Measurements from ENCODE around the gene KLRC3. TPM values are rescaled to one million over a fixed set of nuclear protein-coding genes. Genes with fewer than 3 reads are reported as not detected.

Gene KLRC3
- total RNA-seq, 4 donors from 2014 or later: not detected

DNA sequence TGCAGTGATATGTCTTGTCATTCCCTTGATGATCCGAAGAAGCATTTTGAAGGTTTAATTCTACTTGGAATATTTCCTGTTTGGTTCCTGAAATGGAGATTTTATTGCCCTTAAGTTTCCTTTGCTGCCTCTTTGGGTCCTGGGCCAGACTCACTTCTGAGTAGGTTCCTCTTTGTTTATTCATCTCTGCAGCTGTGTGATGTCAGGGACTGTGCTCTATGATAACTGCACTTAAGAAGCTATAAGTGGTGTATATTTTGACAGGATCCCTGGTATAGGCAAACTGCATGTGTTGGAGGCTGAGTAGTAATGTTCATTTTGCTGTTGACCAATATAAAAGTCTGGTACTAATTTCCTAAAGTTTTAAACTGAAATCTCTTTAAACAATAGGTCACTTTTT is 11.0 kb downstream of the KLRC3 start, which contains the start of gene KLRC4:
Gene KLRC4, minus strand, starts transcription at position 366 of the 400 bp plus-strand sequence. Its CDS starts 182 bp downstream, at position 184.
- 0 to 37% methylated on average over 1 of the region's 1 CpG for WGBS, 2 donors
- intact Hi-C loops (cut with DNase I; ENCODE audit: low total_unique reads): no loop called here
- no peak within 1 kb of the TSS for H3K4me3 ChIP-seq (ENCODE audit: low read depth, poor library complexity, severe bottlenecking)
- DNase-seq (ENCODE audit: low spot score in 2 of 2): no peak
- TF ChIP-seq POLR2A (IDR thresholded peaks at IDR 0.05): no peak
- TF ChIP-seq, protein P1, sequence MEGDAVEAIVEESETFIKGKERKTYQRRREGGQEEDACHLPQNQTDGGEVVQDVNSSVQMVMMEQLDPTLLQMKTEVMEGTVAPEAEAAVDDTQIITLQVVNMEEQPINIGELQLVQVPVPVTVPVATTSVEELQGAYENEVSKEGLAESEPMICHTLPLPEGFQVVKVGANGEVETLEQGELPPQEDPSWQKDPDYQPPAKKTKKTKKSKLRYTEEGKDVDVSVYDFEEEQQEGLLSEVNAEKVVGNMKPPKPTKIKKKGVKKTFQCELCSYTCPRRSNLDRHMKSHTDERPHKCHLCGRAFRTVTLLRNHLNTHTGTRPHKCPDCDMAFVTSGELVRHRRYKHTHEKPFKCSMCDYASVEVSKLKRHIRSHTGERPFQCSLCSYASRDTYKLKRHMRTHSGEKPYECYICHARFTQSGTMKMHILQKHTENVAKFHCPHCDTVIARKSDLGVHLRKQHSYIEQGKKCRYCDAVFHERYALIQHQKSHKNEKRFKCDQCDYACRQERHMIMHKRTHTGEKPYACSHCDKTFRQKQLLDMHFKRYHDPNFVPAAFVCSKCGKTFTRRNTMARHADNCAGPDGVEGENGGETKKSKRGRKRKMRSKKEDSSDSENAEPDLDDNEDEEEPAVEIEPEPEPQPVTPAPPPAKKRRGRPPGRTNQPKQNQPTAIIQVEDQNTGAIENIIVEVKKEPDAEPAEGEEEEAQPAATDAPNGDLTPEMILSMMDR (IDR thresholded peaks at IDR 0.05): no peak

GRCh38 chr12:10408842-10409241 is 11.6 kb downstream of the KLRC3 start:
- no peak overlapping the region for H3K4me3 ChIP-seq (ENCODE audit: low read depth, poor library complexity, severe bottlenecking)
- DNase-seq (ENCODE audit: low spot score in 2 of 2): no peak
- TF ChIP-seq, protein P1 (IDR thresholded peaks at IDR 0.05): no peak
- TF ChIP-seq POLR2A (IDR thresholded peaks at IDR 0.05): no peak
- WGBS, 2 donors: 68 to 74% methylated on average over 3 of the region's 3 CpGs
- intact Hi-C loops (cut with DNase I; ENCODE audit: low total_unique reads): no loop called here

DNA sequence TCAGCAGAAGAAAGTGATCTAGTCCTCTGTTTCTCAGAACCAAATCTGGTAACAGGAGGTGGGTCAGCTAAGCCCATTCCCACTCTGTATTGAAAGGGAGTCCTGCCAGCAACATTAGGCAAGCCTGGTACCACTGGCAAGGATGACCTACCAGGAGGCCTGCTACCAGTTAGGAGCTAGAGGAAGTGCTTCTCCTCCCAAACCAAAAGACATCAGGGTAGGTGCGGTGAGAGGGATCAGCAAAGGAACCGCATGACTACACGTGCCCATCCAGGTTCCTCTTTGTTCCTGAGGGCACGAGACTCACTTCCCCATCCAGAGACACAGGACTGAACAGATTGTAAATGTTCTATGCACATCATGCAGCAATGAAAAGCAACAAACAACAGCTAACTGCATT is 13.7 kb downstream of the KLRC3 start:
- intact Hi-C loops (cut with DNase I; ENCODE audit: low total_unique reads): no loop called here
- TF ChIP-seq POLR2A (IDR thresholded peaks at IDR 0.05): no peak
- 43 to 61% methylated on average over 4 of the region's 4 CpGs for WGBS, 2 donors
- peak; percentile 53 to 86 for DNase-seq (ENCODE audit: low spot score in 2 of 2)
- H3K4me3 ChIP-seq (ENCODE audit: low read depth, poor library complexity, severe bottlenecking): no peak overlapping the region

DNA sequence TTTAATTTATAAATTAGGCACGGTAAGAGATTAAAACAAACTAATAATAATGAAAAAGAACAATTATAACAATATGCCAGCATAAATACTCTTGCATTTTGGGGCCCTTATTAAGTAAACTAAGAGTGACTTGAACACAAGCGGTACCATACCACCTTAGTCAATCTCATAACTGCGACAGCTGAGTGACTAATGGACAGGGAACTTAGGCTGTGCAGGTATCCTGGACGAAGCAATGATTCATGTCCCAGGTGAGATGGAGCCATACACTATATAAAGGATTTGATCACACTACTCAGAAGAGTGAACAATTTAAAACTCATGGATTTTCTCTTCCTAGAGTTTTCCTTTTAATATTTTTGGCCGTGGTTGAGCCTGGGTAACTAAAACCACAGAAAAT is 15.1 kb downstream of the KLRC3 start:
- TF ChIP-seq, protein P1 (IDR thresholded peaks at IDR 0.05): no peak
- TF ChIP-seq POLR2A (IDR thresholded peaks at IDR 0.05): no peak
- no peak for DNase-seq (ENCODE audit: low spot score in 2 of 2)
- no peak overlapping the region for H3K4me3 ChIP-seq (ENCODE audit: low read depth, poor library complexity, severe bottlenecking)
- intact Hi-C loops (cut with DNase I; ENCODE audit: low total_unique reads): no loop called here
- 92 to 94% methylated on average over 5 of the region's 5 CpGs for WGBS, 2 donors

DNA sequence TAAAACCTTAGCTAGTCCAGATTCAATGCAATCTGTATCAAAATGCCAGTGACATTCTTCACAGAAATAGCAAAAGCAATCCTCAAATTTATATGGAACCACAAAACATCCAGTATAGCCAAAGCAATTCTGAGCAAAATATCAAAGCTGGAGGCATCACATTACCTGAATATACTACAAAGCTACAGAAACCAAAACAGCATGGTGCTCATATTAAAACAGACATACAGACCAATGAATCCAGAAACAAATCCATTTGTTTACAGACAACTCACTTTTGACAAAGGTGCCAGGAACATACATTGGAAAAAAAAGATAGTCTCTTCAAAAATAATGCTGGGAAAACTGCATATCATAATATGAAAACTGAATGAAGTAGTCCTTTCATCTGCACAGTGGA is 15.6 kb downstream of the KLRC3 start:
- intact Hi-C loops (cut with DNase I; ENCODE audit: low total_unique reads): no loop called here
- TF ChIP-seq, protein P1 (IDR thresholded peaks at IDR 0.05): no peak
- TF ChIP-seq POLR2A (IDR thresholded peaks at IDR 0.05): no peak

DNA sequence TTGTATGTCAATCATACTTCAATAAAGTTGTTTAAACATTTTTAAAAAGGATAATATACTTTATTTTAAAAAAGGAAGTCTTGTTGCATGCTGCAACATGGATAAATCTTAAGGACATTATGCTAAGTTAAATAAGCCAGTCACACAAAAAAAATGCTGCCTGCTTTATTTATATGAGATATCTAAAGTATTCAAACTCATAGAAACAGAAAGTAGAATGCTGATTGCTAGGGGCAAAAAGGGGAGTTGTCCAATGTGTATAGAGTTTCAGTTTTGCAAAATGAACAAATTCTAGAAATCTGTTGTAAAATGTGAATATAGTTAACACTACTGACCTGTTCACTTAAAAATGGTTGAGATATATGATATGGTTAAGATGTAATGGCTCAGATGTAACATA is 19.6 kb downstream of the KLRC3 start:
- intact Hi-C loops (cut with DNase I; ENCODE audit: low total_unique reads): no loop called here
- H3K4me3 ChIP-seq (ENCODE audit: low read depth, poor library complexity, severe bottlenecking): no peak overlapping the region
- DNase-seq (ENCODE audit: low spot score in 2 of 2): no peak
- no peak for TF ChIP-seq POLR2A (IDR thresholded peaks at IDR 0.05)
- TF ChIP-seq, protein P1 (IDR thresholded peaks at IDR 0.05): no peak

More for the DNA sequence above, 15.6 kb downstream of the KLRC3 start:
- DNase-seq (ENCODE audit: low spot score in 2 of 2): no peak
- H3K4me3 ChIP-seq (ENCODE audit: low read depth, poor library complexity, severe bottlenecking): no peak overlapping the region

All from lower leg skin (tissue), 4 donors.